Smooth muscle cell (in vitro differentiated cells): ENCODE data around the gene DEDD2. TPM values are rescaled to one million over a fixed set of nuclear protein-coding genes. Genes with fewer than 3 reads are reported as not detected.
A peak's percentile ranks its signal among the peaks of the same experiment; 100 is the strongest.

Source experiments
- DNase-seq: peaks from one replicate; lab custom pipeline; 2025; ENCODE audit not compliant: unreplicated experiment; lab: John Stamatoyannopoulos, UW
- H2AFZ ChIP-seq: fragments of 200-600 bp; sonication (generic); 2 replicates; pipeline ENCODE4 v1.6.0; 2016; ENCODE audit warnings: antibody characterized with exemption, low read depth, mild to moderate bottlenecking
- H3F3A ChIP-seq: fragments of 200-600 bp; sonication (generic); 2 replicates; pipeline ENCODE4 v1.6.0; 2017; ENCODE audit warnings: antibody characterized with exemption, low read depth
- H3K27ac ChIP-seq: fragments of 200-600 bp; sonication (generic); 2 replicates; pipeline ENCODE4 v1.5.1; 2016; ENCODE audit warnings: low read depth, mild to moderate bottlenecking
- H3K27me3 ChIP-seq: fragments of 200-600 bp; sonication (generic); 2 replicates; pipeline ENCODE4 v1.6.1; 2016; ENCODE audit warnings: low read depth, mild to moderate bottlenecking
- H3K36me3 ChIP-seq: fragments of 200-600 bp; sonication (generic); 2 replicates; pipeline ENCODE4 v1.5.1; 2016; ENCODE audit warnings: low read depth
- H3K4me1 ChIP-seq: fragments of 200-600 bp; sonication (generic); 2 replicates; pipeline ENCODE4 v1.5.1; 2016; ENCODE audit warnings: low read depth
- H3K4me2 ChIP-seq: fragments of 200-600 bp; sonication (generic); 2 replicates; pipeline ENCODE4 v1.6.0; 2016; ENCODE audit warnings: mild to moderate bottlenecking
- H3K4me3 ChIP-seq: fragments of 200-600 bp; sonication (generic); 2 replicates; pipeline ENCODE4 v1.5.1; 2016; ENCODE audit warnings: mild to moderate bottlenecking
- H3K79me2 ChIP-seq: fragments of 200-600 bp; sonication (generic); 2 replicates; pipeline ENCODE4 v1.6.0; 2016; ENCODE audit warnings: low read depth, mild to moderate bottlenecking
- H3K9ac ChIP-seq: fragments of 200-600 bp; sonication (generic); 2 replicates; pipeline ENCODE4 v1.6.0; 2016; ENCODE audit warnings: low read depth
- H3K9me3 ChIP-seq: fragments of 200-600 bp; sonication (generic); replicated peaks from 2 replicates; pipeline ENCODE4 v1.5.1; 2016; ENCODE audit warnings: low read depth
- H4K20me1 ChIP-seq: fragments of 200-600 bp; sonication (generic); 2 replicates; pipeline ENCODE4 v1.6.0; 2016; ENCODE audit warnings: low read depth
- CTCF ChIP-seq: fragments of 200-600 bp; sonication (generic); IDR thresholded peaks from 2 replicates; pipeline ENCODE4 v1.5.1; 2017; ENCODE audit warnings: borderline replicate concordance, mild to moderate bottlenecking, antibody characterized with exemption; ENCODE audit not compliant: insufficient read depth, poor library complexity, severe bottlenecking
- WGBS: methylation state at CpG from one replicate; pipeline ENCODE4 v1.1.7; 2016; ENCODE audit warnings: low lambda C conversion rate; 5-methylcytosine and 5-hydroxymethylcytosine counted together
- polyA plus RNA-seq: library from polyadenylated mRNA; unstranded; fragments of >200 nt; fragmentation: Nextera tagmentation; extraction: Ambion mirVana; gene quantifications from 2 replicates; pipeline ENCODE4 v1.2.1, GENCODE V29; 2016
- total RNA-seq: library from RNA; depleted of rRNA; stranded (reverse); fragments of >200 nt; gene quantifications from 2 replicates; pipeline ENCODE4 v1.2.3, GENCODE V29; 2014

DEDD2 gene
- total and polyA plus RNA-seq, 2 experiments from 2014 or later = 22.4 to 35.4 TPM

GRCh38 chr19:42225718-42226292 lies 8.3 kb upstream of the DEDD2 start:
- WGBS = 96% methylated on average over 33 of the region's 33 CpGs
- no peak for TF ChIP-seq CTCF
- Histone ChIP-seq H3K27ac (no peak overlapping the region), H3K9me3 (no peaks in the 10 kb centered on the region), H3F3A (peaks cover 2% of the 10 kb centered on the region), H3K4me2 (no peak overlapping the region), H3K79me2 (peaks cover 44% of the 10 kb centered on the region), H3K36me3 (no peaks in the 10 kb centered on the region), H3K4me1 (peaks cover 6% of the 10 kb centered on the region), H3K9ac (no peak overlapping the region), H3K27me3 (no peaks in the 10 kb centered on the region), H4K20me1 (peaks cover 90% of the 10 kb centered on the region), H3K4me3 (no peak overlapping the region), H2AFZ (no peak overlapping the region)
- no peak for DNase-seq

- H3K27me3 ChIP-seq = no peaks in the 10 kb centered on the region
- H2AFZ ChIP-seq = no peak overlapping the region
- H4K20me1 ChIP-seq = peaks cover 86% of the 10 kb centered on the region
- H3K4me3 ChIP-seq = no peak overlapping the region
- WGBS = 98% methylated on average over 37 of the region's 37 CpGs
- H3K4me2 ChIP-seq = no peak overlapping the region
- no peak for TF ChIP-seq CTCF
- H3K36me3 ChIP-seq = no peaks in the 10 kb centered on the region
- H3K79me2 ChIP-seq = peaks cover 50% of the 10 kb centered on the region
- no peak overlapping the region for H3K27ac ChIP-seq
- peaks cover 8% of the 10 kb centered on the region for H3F3A ChIP-seq
- H3K9me3 ChIP-seq = no peaks in the 10 kb centered on the region
- no peak overlapping the region for H3K9ac ChIP-seq
- no peak for DNase-seq
- H3K4me1 ChIP-seq = peaks cover 8% of the 10 kb centered on the region
These were observed 7.7 kb upstream of the DEDD2 start for GRCh38 chr19:42224940-42225717.

GRCh38 chr19:42220751-42221097 lies 3.2 kb upstream of the DEDD2 start:
- no peaks in the 10 kb centered on the region for H3K36me3 ChIP-seq
- H3F3A ChIP-seq = peaks cover 25% of the 10 kb centered on the region
- no peaks in the 10 kb centered on the region for H3K27me3 ChIP-seq
- H3K4me2 ChIP-seq = peak overlapping the region; percentile 99
- H2AFZ ChIP-seq = peak overlapping the region; percentile 79
- peak overlapping the region; percentile 72 for H3K4me3 ChIP-seq
- peaks cover 51% of the 10 kb centered on the region for H4K20me1 ChIP-seq
- peak overlapping the region; percentile 81 for H3K9ac ChIP-seq
- peaks cover 25% of the 10 kb centered on the region for H3K4me1 ChIP-seq
- no peak for DNase-seq
- H3K27ac ChIP-seq = peak overlapping the region; percentile 99
- 6% methylated on average over 6 of the region's 6 CpGs for WGBS
- no peak for TF ChIP-seq CTCF
- peaks cover 45% of the 10 kb centered on the region for H3K79me2 ChIP-seq
- H3K9me3 ChIP-seq = no peaks in the 10 kb centered on the region
